Measurements from ENCODE around the gene SGCG.

GRCh38 chr13:23356368-23356767 lies 175.6 kb downstream of the SGCG start:
- TF ChIP-seq CTCF (conservative IDR thresholded peaks at IDR 0.05) (no peak), EZH2 (IDR thresholded peaks at IDR 0.05; ENCODE audit: low read depth) (no peak)

Data from PC-9 (cell line).